CD4-positive, alpha-beta T cell (primary cell): ENCODE data around the gene NRXN3. TPM values are rescaled to one million over a fixed set of nuclear protein-coding genes. Genes with fewer than 3 reads are reported as not detected.

Source experiments
- ATAC-seq: fragments of 200-7000 bp; cut with Tn5 transposase; one replicate; pipeline ENCODE4 v1.10.0; 2022; ENCODE audit warnings: mild to moderate bottlenecking; ENCODE audit not compliant: poor library complexity
- CTCF ChIA-PET: fragments of 350-600 bp; sonication (Branson Sonifier 250); formaldehyde crosslinking; loops from one replicate; lab custom pipeline; 2021; ENCODE audit warnings: antibody characterized with exemption, inconsistent platforms; lab: Charles Lee
- POLR2A ChIA-PET: fragments of 350-600 bp; sonication (Branson Sonifier 250); formaldehyde crosslinking; loops from one replicate; lab custom pipeline; 2021; ENCODE audit warnings: antibody characterized with exemption, inconsistent platforms; lab: Charles Lee
- DNase-seq, 14 experiments: peaks; one replicate each; pipeline ENCODE4 v3.0.0-alpha.2; 2013 to 2020; ENCODE audit warnings: mixed read lengths in 2 of 14
- H3K27ac ChIP-seq, 2 donors: one replicate each; pipeline versions ENCODE4 v1.5.1 to v1.7.0; 2013; ENCODE audit warnings: low read length in 2 of 2, low read depth in 1 of 2, mild to moderate bottlenecking in 1 of 2
- H3K27me3 ChIP-seq, 2 experiments: 1 replicate in 1 of 2; 2 replicates in 1 of 2; pipeline versions ENCODE4 v1.6.1 to v1.7.0; 2013; ENCODE audit warnings: low read length in 2 of 2, control low read depth in 1 of 2, mild to moderate bottlenecking in 1 of 2, moderate library complexity in 1 of 2; ENCODE audit not compliant: insufficient read depth in 2 of 2, control insufficient read depth in 1 of 2
- H3K36me3 ChIP-seq: one replicate; pipeline ENCODE4 v1.6.1; 2013; ENCODE audit warnings: low read length, control low read depth; ENCODE audit not compliant: insufficient read depth
- H3K4me1 ChIP-seq: one replicate; pipeline ENCODE4 v1.6.1; 2013; ENCODE audit warnings: low read length, control low read depth; ENCODE audit not compliant: insufficient read depth
- H3K4me3 ChIP-seq: one replicate; pipeline ENCODE4 v1.5.1; 2013; ENCODE audit warnings: mild to moderate bottlenecking, low read length, moderate library complexity
- H3K9me3 ChIP-seq, 2 experiments: 1 replicate in 1 of 2; 2 replicates in 1 of 2; pipeline versions ENCODE4 v1.6.1 to v1.7.0; 2013; ENCODE audit warnings: low read length in 2 of 2, mild to moderate bottlenecking in 2 of 2, control low read depth in 1 of 2, moderate library complexity in 1 of 2; ENCODE audit not compliant: control insufficient read depth in 1 of 2, insufficient read depth in 1 of 2
- H3K27ac Mint-ChIP-seq: one replicate; pipeline ENCODE4 v1.8.0; 2020; ENCODE audit warnings: mixed read lengths
- H3K27me3 Mint-ChIP-seq: one replicate; pipeline ENCODE4 v1.8.0; 2021; ENCODE audit warnings: mixed read lengths
- H3K36me3 Mint-ChIP-seq: one replicate; pipeline ENCODE4 v1.8.0; 2021; ENCODE audit warnings: low read depth, mixed read lengths
- H3K4me1 Mint-ChIP-seq: one replicate; pipeline ENCODE4 v1.8.0; 2021; ENCODE audit warnings: low read depth, mixed read lengths
- H3K4me3 Mint-ChIP-seq: one replicate; pipeline ENCODE4 v1.8.0; 2020; ENCODE audit warnings: mild to moderate bottlenecking, mixed read lengths
- H3K9me3 Mint-ChIP-seq: one replicate; pipeline ENCODE4 v1.8.0; 2020; ENCODE audit warnings: mixed read lengths
- CTCF ChIP-seq: fragments of 200-600 bp; IDR thresholded peaks from one replicate; pipeline ENCODE4 v1.8.0; 2022; ENCODE audit warnings: antibody characterized with exemption, mild to moderate bottlenecking
- intact Hi-C, 2 experiments: fragments of 100-400 bp; cut with DNase I in 1 of 2; cut with micrococcal nuclease in 1 of 2; formaldehyde crosslinking; loops; one replicate each; pipeline versions ENCODE4 v1.15.1 to v1.9.0; 2023 to 2025; cut with DNase I, micrococcal nuclease
- total RNA-seq, 174 experiments: library from RNA in 2 of 174; stranded (reverse) in 2 of 174; gene quantifications; one replicate each; pipeline ENCODE4 v1.2.3 and lab custom pipeline; 2021 to 2026

Gene NRXN3
- total RNA-seq, 2 experiments from 2014 or later: not detected

GRCh38 chr14:79542121-79542520 is 1371.9 kb downstream of the NRXN3 start:
- DNase-seq: no peak

DNA sequence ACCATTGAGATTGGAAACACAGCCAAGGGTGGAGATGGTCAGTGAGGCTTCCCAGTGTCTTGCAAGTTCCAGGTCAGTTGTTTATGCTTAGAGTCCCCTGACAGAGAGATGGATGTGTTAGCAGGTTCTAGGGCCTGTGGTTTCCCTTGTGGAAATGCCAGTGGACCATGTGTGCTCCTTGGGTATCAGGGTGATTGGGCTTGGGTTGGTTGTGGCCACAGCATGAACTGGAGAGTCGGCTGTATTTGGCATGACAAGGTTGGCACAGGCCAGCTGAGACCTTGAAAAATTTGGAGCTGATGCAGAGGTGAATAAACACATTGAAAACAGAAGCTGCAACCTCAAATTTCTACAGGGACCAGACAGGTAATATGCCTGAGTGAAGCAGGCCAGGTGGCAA is 1373.2 kb downstream of the NRXN3 start:
- no peak for TF ChIP-seq CTCF
- no peaks in the 10 kb centered on the region for H3K36me3 ChIP-seq
- H3K9me3 Mint-ChIP-seq: peaks cover 8% of the 10 kb centered on the region
- peaks cover 0 to 4% of the 10 kb centered on the region in 2 experiments for H3K9me3 ChIP-seq
- H3K4me1 ChIP-seq: no peaks in the 10 kb centered on the region
- no peak overlapping the region for H3K27ac Mint-ChIP-seq
- H3K4me3 Mint-ChIP-seq: no peak overlapping the region
- no peaks in the 10 kb centered on the region for H3K27me3 Mint-ChIP-seq
- ChIA-PET POLR2A (no interaction called here), CTCF (no interaction called here)
- H3K4me3 ChIP-seq: no peak overlapping the region
- H3K27ac ChIP-seq: no peak overlapping the region
- intact Hi-C loops: no loop called here
- DNase-seq (no peak), ATAC-seq (no peak)
- no peaks in the 10 kb centered on the region for H3K36me3 Mint-ChIP-seq
- no peaks in the 10 kb centered on the region for H3K4me1 Mint-ChIP-seq
- H3K27me3 ChIP-seq: no peaks in the 10 kb centered on the region

More at GRCh38 chr14:79542121-79542520, 1371.9 kb downstream of the NRXN3 start:
- TF ChIP-seq CTCF: no peak
- peaks cover 0 to 4% of the 10 kb centered on the region in 2 experiments for H3K9me3 ChIP-seq
- ATAC-seq: no peak
- no peaks in the 10 kb centered on the region for H3K4me1 ChIP-seq
- no peaks in the 10 kb centered on the region for H3K27me3 ChIP-seq
- Mint-ChIP-seq H3K36me3 (no peaks in the 10 kb centered on the region), H3K27me3 (no peaks in the 10 kb centered on the region), H3K4me1 (no peaks in the 10 kb centered on the region), H3K9me3 (peaks cover 8% of the 10 kb centered on the region), H3K4me3 (no peak overlapping the region), H3K27ac (no peak overlapping the region)
- ChIA-PET POLR2A (no interaction called here), CTCF (no interaction called here)
- H3K27ac ChIP-seq: no peak overlapping the region
- H3K4me3 ChIP-seq: no peak overlapping the region
- H3K36me3 ChIP-seq: no peaks in the 10 kb centered on the region
- intact Hi-C loops: no loop called here

GRCh38 chr14:79543967-79544697 is 1374.0 kb downstream of the NRXN3 start:
- no peak overlapping the region for H3K4me3 ChIP-seq
- Mint-ChIP-seq H3K9me3 (peaks cover 8% of the 10 kb centered on the region), H3K27me3 (no peaks in the 10 kb centered on the region), H3K4me1 (no peaks in the 10 kb centered on the region), H3K36me3 (no peaks in the 10 kb centered on the region), H3K4me3 (no peak overlapping the region), H3K27ac (no peak overlapping the region)
- CTCF ChIA-PET: no interaction called here
- DNase-seq (no peak), ATAC-seq (no peak)
- intact Hi-C loops: no loop called here
- H3K4me1 ChIP-seq: no peaks in the 10 kb centered on the region
- H3K36me3 ChIP-seq: no peaks in the 10 kb centered on the region
- no peak for TF ChIP-seq CTCF
- peaks cover 0 to 4% of the 10 kb centered on the region in 2 experiments for H3K9me3 ChIP-seq
- POLR2A ChIA-PET: no interaction called here
- H3K27ac ChIP-seq: no peak overlapping the region
- H3K27me3 ChIP-seq: no peaks in the 10 kb centered on the region
